ENCODE measurements around the gene KIAA1217. TPM values are rescaled to one million over a fixed set of nuclear protein-coding genes. Genes with fewer than 3 reads are reported as not detected.
"Not testable (repeated sequence)": the region's sequence is repeated elsewhere in the genome, so short reads cannot be mapped to it uniquely, and the experiment has no call there.

Gene KIAA1217
- total and polyA plus RNA-seq, 2 donors, result 6.2 to 18.0 TPM

DNA sequence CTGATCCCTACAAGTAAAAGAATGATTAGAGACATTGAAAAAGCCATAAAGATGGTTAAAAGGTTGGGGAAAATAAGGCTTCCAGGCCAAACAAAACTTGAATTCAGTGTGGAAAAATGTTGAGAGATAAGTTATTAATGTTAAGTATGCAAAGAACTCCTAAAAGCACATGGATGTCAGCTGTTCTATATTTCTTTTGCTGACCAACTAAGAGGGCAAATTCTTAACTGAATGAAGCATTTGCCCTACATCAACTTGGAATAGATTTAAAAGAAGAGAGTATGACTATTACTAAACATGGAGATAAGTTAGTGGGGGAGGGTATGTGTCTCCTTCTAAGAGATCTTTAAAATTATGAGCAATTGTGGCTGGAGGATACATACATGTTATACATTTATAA, 124.8 kb downstream of the KIAA1217 start:
- Histone ChIP-seq H3K27ac (ENCODE audit: low read depth) (no peak overlapping the region), H3K4me3 (ENCODE audit: low read depth, low read length) (no peak overlapping the region), H3K36me3 (ENCODE audit: insufficient read depth) (no peaks in the 10 kb centered on the region), H3K4me1 (ENCODE audit: insufficient read depth) (no peaks in the 10 kb centered on the region)
- no peak for DNase-seq (ENCODE audit: extremely low spot score)

DNA sequence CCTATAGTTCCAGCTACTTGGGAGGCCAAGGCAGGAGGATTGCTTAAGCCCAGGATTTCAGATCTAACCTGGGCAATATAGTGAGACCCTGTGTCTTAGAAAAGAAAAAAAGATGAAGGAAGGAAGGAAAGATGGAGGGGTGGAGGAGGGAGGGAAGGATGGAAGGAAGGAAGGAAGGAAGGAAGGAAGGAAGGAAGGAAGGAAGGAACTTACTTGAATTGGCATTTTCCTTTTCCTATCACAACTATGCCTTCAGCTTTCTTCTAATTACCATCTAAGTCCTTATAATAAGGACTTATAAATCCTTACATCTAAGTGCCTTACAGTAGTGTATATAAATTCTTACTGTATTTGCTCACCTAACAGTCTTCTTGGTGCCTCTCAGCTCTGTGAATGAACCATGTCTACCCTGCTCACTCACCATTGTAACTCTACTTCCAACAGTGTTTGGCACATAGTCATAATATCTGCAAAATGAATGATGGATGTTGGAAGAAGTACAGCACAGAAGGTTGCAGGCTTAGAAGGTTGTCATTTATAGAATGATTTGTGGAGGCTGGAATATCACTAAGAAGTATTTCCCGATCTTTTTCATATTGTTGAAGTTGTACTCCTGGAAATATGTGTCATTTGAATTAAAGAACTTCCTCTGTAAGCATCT, 125.5 kb downstream of the KIAA1217 start:
- H3K27ac ChIP-seq (ENCODE audit: low read depth), result no peak overlapping the region
- no peaks in the 10 kb centered on the region for H3K36me3 ChIP-seq (ENCODE audit: insufficient read depth)
- 72% methylated on average over 1 of the region's 1 CpG for WGBS
- DNase-seq (ENCODE audit: extremely low spot score), result no peak
- no peaks in the 10 kb centered on the region for H3K4me1 ChIP-seq (ENCODE audit: insufficient read depth)
- H3K4me3 ChIP-seq (ENCODE audit: low read depth, low read length), result no peak overlapping the region

DNA sequence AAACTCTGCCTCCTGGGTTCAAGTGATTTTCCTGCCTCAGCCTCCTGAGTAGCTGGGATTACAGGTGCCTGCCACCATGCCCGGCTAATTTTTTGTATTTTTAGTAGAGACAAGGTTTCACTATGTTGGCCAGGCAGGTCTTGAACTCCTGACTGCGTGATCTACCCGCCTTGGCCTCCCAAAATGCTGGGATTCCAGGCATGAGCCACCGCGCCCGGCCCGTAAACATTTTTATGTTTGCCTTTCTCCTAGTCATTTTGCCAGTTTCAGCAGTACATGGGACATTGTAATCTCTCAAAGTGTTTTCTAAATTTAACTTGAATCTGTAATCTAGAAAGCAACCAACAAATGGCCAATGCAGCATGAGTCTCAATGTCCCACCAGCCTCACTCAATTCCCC, 128.8 kb downstream of the KIAA1217 start:
- not testable (repeated sequence) for H3K4me3 ChIP-seq (ENCODE audit: low read depth, low read length)

DNA sequence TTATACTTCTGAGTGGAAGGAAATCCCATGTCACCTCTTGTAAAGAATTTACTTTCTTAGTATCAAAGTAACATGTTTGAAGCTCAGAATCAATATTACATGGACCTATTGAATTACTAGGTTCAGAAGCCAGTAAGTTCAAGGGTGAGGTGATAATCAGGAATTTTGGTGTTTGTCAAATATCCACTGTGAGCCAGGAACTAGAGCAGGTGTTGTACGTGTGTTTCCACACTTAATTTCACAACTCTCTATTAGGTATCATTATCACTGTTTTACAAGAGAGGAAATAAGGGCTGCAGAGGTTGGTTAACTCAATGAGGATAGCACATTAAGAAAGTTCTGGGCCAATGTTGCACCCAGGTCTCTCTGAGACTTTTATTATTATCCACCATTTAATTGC, 130.4 kb downstream of the KIAA1217 start:
- DNase-seq (ENCODE audit: extremely low spot score), result no peak
- H3K4me1 ChIP-seq (ENCODE audit: insufficient read depth), result no peaks in the 10 kb centered on the region
- 86% methylated on average over 1 of the region's 1 CpG for WGBS
- H3K4me3 ChIP-seq (ENCODE audit: low read depth, low read length), result no peak overlapping the region
- H3K27ac ChIP-seq (ENCODE audit: low read depth), result no peak overlapping the region
- H3K36me3 ChIP-seq (ENCODE audit: insufficient read depth), result no peaks in the 10 kb centered on the region

More for the DNA sequence above, 128.8 kb downstream of the KIAA1217 start:
- WGBS, result 95% methylated on average over 7 of the region's 7 CpGs
- not testable (repeated sequence) for H3K4me1 ChIP-seq (ENCODE audit: insufficient read depth); H3K27ac ChIP-seq (ENCODE audit: low read depth); H3K36me3 ChIP-seq (ENCODE audit: insufficient read depth); DNase-seq (ENCODE audit: extremely low spot score)

DNA sequence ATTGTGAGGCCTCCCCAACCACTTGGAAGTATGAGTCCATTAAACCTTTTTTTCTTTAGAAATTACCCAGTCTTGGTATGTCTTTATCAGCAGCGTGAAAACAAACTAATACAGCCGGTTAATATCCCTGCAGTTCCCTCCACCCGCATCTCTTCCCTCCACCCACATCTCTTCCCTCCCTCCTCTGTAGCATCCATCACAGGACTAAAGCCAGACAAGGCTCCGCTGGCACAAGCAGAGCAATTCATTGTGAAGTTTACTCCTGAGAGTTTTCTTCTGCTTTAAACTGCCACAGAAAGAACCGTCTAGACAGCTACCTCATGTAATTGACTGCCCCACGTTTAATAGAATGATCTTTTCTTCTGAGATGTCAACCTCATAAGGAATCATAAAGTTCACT, 131.5 kb downstream of the KIAA1217 start:
- no peak for DNase-seq (ENCODE audit: extremely low spot score)

DNA sequence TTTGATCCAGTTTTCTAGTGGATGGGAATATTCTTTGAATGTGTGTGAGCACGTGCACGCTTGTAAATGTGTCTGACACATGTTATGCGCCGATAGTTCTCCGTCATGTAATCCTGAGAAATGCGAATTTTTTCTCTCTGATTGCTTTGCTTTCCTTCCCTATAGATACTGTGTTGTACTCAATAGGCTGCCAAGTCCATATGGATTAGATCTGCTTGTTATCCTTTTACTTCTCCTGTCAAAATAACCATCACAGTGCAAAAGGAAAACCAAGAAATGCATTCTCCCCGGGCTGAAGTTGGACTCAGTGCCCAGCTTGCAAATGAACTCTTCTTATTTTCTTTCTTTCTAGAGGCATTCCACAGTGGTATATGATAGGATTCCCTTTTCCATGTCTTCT, 131.9 kb downstream of the KIAA1217 start:
- no peak overlapping the region for H3K4me3 ChIP-seq (ENCODE audit: low read depth, low read length)
- no peak for DNase-seq (ENCODE audit: extremely low spot score)
- 58% methylated on average over 7 of the region's 7 CpGs for WGBS

More for the DNA sequence above, 131.5 kb downstream of the KIAA1217 start:
- no peak overlapping the region for H3K4me3 ChIP-seq (ENCODE audit: low read depth, low read length)
- H3K27ac ChIP-seq (ENCODE audit: low read depth), result no peak overlapping the region
- no peaks in the 10 kb centered on the region for H3K36me3 ChIP-seq (ENCODE audit: insufficient read depth)
- 53% methylated on average over 6 of the region's 6 CpGs for WGBS
- H3K4me1 ChIP-seq (ENCODE audit: insufficient read depth), result no peaks in the 10 kb centered on the region

DNA sequence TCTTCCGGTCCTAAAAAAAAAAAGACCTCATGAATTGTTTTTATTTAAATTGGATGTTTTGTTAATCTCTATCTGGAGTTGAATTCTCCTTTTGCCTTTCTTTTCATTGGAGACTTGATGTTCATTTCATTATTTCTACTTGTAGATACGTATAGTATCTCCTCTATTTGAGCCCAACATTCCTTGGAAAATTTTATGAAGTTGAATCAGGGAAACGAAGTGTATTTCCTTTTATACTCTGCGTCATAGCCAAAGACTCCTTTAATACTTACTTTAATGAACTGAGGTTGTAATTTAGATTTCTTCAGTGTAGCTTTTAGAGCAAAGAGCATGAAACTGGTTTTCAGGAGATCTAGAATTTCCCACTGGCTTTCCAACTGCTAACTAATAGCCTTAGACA, 132.4 kb downstream of the KIAA1217 start:
- Histone ChIP-seq H3K4me1 (ENCODE audit: insufficient read depth) (no peaks in the 10 kb centered on the region), H3K36me3 (ENCODE audit: insufficient read depth) (no peaks in the 10 kb centered on the region), H3K27ac (ENCODE audit: low read depth) (no peak overlapping the region), H3K4me3 (ENCODE audit: low read depth, low read length) (no peak overlapping the region)
- 67% methylated on average over 4 of the region's 4 CpGs for WGBS
- DNase-seq (ENCODE audit: extremely low spot score), result no peak

More for the DNA sequence above, 131.9 kb downstream of the KIAA1217 start:
- Histone ChIP-seq H3K36me3 (ENCODE audit: insufficient read depth) (no peaks in the 10 kb centered on the region), H3K4me1 (ENCODE audit: insufficient read depth) (no peaks in the 10 kb centered on the region), H3K27ac (ENCODE audit: low read depth) (no peak overlapping the region)

DNA sequence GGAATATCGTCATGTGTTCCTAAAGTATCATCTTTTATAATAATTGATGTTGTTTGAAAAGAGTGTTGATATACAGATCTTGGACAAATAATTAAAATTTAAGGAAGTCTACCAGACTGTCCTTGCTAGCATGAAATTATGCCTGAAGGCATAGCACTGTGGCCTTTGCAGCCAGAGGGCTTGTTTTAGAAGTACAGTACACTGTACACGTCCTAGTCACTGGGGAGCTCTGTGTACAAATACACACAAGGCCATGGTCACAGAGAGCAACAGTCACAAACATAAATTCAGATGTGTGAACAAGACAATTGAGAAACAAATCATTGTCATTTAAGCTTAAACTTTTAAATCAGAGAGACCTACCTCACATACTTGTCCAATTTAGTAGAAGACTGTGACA, 133.0 kb downstream of the KIAA1217 start:
- H3K36me3 ChIP-seq (ENCODE audit: insufficient read depth), result no peaks in the 10 kb centered on the region
- no peaks in the 10 kb centered on the region for H3K4me1 ChIP-seq (ENCODE audit: insufficient read depth)
- H3K4me3 ChIP-seq (ENCODE audit: low read depth, low read length), result no peak overlapping the region
- no peak overlapping the region for H3K27ac ChIP-seq (ENCODE audit: low read depth)
- no peak for DNase-seq (ENCODE audit: extremely low spot score)
- WGBS, result 78% methylated on average over 2 of the region's 2 CpGs

DNA sequence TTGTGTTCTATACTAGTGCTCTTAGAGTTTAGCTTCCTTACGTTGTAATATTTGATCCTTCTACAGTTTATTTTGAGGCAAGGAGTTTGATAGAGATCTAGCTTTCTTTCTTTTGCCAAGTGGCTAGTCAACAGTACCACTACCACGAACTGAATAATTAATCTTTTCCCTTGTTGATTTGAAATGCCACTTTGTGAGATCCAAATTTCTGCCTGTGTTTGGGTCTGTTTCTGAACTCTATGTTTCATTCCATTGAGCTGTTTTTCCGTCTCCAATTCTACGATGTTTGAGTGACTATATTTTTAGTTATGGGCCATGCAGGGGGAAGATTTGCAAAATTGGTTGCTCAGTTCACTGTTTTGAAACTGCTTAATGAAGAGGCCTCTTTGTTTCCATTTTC, 134.7 kb downstream of the KIAA1217 start:
- Histone ChIP-seq H3K4me1 (ENCODE audit: insufficient read depth) (no peaks in the 10 kb centered on the region), H3K4me3 (ENCODE audit: low read depth, low read length) (no peak overlapping the region), H3K36me3 (ENCODE audit: insufficient read depth) (no peaks in the 10 kb centered on the region), H3K27ac (ENCODE audit: low read depth) (no peak overlapping the region)
- WGBS, result 14% methylated on average over 4 of the region's 4 CpGs
- DNase-seq (ENCODE audit: extremely low spot score), result no peak

DNA sequence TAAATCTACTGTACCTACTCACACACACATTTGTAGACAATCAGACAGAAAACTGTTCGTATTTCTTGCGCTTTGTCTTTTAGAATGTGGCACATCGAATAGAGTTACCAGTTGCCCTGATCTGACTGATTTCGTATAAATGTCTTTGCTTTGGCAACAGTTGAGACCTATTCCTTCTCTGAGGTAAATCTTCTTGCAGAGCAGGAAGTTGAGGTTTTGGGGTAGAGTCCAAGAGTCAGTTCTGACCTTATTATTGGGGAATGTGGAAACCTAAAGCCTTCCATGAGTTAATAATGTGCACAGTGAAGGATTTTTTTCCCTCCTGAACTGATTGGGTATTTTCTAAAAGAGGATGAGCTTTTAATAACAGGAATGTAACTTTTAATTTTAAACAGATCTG, 135.3 kb downstream of the KIAA1217 start:
- Histone ChIP-seq H3K36me3 (ENCODE audit: insufficient read depth) (no peaks in the 10 kb centered on the region), H3K4me3 (ENCODE audit: low read depth, low read length) (no peak overlapping the region), H3K4me1 (ENCODE audit: insufficient read depth) (no peaks in the 10 kb centered on the region), H3K27ac (ENCODE audit: low read depth) (no peak overlapping the region)
- WGBS, result 24% methylated on average over 4 of the region's 4 CpGs
- no peak for DNase-seq (ENCODE audit: extremely low spot score)

DNA sequence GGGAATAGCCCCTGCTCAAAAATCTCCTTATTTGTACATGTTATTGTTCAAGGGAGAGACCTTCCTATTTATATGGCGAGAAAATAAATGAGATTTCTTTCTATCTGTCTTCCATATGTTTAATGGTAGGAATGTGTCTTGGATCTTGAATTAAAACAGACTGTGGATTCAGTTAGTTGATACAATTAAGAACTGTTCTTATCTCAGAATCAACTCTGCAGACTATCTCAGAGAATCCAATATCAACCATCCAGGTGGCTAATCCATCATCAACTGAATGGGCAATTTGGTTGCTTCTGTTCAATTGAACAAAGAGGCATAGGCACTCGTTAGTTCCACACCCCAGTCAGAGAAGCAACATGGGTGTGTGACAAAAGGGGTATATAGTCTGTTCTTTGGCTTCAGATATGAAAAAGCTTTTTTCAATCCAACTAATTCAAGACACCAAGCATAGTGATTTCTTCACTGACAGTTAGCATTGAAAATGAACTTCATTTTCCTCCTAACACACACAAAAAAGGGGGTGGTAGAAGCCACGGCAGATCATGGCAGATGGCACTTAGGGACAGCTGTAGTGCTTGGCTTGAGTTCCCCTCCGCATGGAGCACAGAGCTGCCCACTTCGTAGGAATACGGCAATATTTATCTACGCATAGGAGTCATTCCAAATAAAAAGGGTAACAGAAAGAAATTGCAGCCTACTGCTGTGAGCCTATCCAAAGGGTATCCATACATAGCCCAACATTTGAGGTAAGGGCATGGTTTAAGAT, 135.9 kb downstream of the KIAA1217 start:
- H3K27ac ChIP-seq (ENCODE audit: low read depth), result no peak overlapping the region
- whole genome bisulfite sequencing, result 73% methylated on average over 7 of the region's 7 CpGs
- H3K4me1 ChIP-seq (ENCODE audit: insufficient read depth), result no peaks in the 10 kb centered on the region
- no peaks in the 10 kb centered on the region for H3K36me3 ChIP-seq (ENCODE audit: insufficient read depth)
- DNase-seq (ENCODE audit: extremely low spot score), result no peak
- H3K4me3 ChIP-seq (ENCODE audit: low read depth, low read length), result no peak overlapping the region

DNA sequence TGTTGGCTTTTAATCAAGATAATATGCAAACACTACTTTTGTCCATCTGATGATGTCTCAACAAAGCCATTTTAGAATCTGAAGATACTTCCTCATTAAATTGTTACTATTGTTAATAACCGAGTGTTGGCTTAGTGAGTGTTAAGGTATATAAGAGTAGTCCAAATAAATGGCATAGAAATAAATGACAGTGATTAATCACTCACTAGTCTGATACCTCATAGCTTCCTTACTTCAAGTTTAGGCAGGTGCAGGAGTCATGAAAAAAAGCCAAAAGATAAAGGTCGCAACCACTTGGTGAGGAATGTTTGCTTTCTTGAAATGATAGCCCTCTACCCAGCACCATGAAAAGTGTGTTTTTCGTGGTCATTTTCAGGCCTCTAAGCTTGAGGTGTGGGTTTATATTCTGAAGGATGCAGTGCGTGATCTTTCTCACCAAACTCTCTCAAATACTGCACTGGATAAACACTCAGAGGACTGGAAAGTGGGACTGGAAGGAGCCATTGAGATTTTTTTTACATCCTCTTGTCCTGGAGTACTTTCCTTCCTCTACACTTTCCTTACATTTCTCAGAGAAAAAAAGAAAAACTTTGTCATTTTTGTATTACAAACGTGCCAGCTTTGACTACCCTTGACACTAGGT, 138.1 kb downstream of the KIAA1217 start:
- no peak for DNase-seq (ENCODE audit: extremely low spot score)
- Histone ChIP-seq H3K4me1 (ENCODE audit: insufficient read depth) (no peaks in the 10 kb centered on the region), H3K4me3 (ENCODE audit: low read depth, low read length) (no peak overlapping the region), H3K36me3 (ENCODE audit: insufficient read depth) (no peaks in the 10 kb centered on the region), H3K27ac (ENCODE audit: low read depth) (no peak overlapping the region)
- WGBS, result 69% methylated on average over 5 of the region's 5 CpGs

DNA sequence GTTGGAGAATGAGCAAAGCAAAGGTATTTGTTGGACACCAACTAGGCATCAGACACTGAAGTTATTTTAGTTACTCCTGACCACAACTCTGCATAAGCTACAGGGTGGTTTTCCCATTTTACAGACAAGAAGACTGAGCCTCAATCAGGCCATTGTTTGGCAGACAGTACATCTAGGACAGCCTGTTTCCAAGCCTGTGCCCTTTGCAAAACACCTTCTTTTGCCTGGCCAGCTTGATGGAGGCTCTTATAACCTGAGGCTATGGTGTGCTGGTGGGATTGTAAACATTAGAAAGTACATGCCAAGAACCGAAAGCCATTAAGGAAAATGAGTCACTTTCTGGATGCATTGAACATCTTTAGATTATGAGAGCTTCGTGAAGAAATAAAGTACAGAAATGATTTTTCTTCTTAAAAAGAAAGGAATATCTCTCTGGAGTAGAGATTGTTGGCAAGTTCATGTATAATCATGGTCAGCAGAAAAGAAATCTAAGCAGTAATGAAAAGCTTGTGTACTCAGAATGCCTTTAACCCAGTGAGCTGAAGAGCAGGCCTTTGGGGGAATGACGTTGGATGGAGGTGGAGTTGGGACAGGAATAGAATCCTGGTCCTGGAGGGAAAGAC, 140.6 kb downstream of the KIAA1217 start:
- no peak for DNase-seq (ENCODE audit: extremely low spot score)
- H3K36me3 ChIP-seq (ENCODE audit: insufficient read depth), result no peaks in the 10 kb centered on the region
- H3K4me3 ChIP-seq (ENCODE audit: low read depth, low read length), result no peak overlapping the region
- WGBS, result 49% methylated on average over 3 of the region's 3 CpGs
- H3K4me1 ChIP-seq (ENCODE audit: insufficient read depth), result no peaks in the 10 kb centered on the region
- H3K27ac ChIP-seq (ENCODE audit: low read depth), result no peak overlapping the region
